HG02840 (cell line): ENCODE measurements around the gene BEND7.
"Not testable (repeated sequence)": the region's sequence is repeated elsewhere in the genome, so short reads cannot be mapped to it uniquely, and the experiment has no call there.

Experiments used
- ATAC-seq: cut with Tn5 transposase; IDR thresholded peaks from one replicate; pipeline ENCODE4 v1.9.1; 2021; ENCODE audit warnings: mild to moderate bottlenecking, moderate library complexity, moderate number of reproducible peaks; ENCODE audit not compliant: unreplicated experiment, low FRiP score

Gene BEND7, protein sequence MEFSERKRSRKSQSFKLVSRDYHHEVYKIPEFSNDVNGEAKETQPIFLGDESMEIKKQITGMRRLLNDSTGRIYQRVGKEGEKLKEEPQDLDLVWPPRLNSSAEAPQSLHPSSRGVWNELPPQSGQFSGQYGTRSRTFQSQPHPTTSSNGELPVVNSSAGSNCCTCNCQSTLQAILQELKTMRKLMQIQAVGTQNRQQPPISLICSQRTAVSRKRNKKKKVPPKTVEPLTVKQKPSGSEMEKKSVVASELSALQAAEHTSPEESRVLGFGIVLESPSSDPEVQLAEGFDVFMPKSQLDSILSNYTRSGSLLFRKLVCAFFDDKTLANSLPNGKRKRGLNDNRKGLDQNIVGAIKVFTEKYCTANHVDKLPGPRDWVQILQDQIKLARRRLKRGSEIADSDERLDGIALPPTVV

DNA sequence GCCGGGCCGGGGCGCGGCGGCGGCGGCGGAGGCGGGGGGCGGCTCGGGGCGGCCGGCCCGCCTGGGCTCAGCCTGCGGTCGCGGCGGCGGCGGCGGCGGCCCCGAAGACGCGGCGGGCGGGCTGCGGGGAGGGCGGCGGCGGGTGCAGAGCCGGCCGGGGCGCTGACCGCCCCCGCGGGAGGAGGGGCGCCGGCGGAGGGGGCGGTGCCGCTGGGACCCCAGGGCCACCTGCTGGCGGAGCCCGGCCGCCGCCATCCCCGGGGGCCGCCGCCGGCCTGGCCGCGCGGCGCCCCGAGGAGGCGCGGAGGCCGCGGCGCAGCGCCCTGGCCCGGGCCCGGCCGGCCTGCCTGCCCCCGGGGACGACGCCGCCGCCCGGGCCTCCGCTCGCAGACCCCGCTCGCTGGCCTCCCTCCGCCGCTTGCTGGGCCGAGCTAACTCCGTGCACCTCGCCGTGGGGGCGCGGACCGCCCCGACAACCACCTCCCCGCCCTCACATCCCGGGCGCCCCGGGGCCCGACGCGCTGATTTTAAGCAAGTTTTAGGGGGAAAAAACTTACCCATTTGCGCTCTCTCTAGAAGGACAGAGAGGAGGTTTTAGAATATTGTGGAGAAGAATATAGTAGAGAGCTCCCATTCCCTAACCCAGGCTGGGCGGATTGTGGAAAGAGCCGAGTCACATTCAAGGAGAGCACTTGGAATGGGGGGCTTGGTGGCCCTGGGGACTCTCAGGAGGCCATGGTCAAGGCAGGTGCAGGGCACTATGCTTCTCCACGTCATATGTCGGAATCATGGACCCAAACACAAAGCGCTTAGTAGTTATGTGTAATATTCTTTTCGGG, at the start of gene BEND7:
TSS of gene BEND7 (minus strand) at position 140 of the 839 bp plus-strand sequence. CDS start 481 bp downstream, outside the sequence.
- no peak for ATAC-seq

DNA sequence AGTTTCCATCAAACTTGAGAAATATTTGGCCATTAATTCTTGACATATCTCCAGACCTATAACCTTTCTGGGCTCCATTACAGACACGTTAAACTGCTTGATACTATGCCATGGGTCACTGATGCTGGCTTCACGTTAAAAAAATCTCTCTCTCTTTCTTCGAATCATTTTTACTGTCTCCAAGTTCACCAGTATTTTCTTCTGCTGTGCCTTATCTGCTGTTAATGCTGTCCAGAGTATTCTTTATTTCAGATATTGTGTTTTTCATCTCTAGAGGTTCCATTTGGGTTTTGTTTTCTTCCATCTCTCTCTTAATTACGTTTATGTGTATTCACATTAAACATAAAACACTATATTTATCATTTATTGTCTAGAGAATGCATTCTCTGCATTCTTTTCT, 45.1 kb upstream of the BEND7 start:
- ATAC-seq, result no peak

DNA sequence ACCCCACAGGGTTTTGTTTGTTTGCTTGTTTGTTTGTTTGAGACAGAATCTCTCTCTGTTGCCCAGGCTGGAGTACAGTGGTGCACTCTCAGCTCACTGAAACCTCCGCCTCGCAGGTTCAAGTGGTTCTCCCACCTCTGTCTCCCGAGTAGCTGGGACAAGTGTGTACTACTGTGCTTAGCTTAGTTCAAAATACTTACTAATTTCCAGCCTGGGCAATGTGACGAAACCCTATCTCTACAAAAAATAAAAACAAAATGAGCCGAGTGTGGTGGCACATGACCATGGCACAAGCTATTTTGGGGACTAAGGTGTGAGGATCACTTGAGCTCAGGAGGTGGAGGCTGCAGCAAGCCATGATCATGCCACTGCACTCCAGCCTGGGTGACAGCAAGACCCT, 42.7 kb upstream of the BEND7 start:
- no peak for ATAC-seq

DNA sequence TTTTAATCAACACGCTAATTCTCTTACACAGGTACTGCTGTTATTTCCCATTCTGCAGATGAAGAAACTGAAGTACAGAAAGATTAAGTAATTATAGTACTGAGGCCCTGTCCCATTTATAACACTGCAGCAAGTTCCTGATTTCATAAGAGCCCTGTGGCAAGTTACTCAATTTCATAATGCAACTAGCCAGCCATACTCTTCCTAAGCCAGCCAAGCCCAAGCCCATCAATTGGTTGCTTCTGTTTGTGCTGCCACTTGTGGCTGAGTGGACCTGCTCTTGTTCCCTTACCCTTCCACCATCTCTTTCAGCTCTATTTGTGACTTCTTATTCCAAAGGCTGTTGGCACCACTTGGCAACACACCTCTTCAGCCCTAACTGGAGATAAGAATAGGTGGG, 38.2 kb upstream of the BEND7 start:
- no peak for ATAC-seq

DNA sequence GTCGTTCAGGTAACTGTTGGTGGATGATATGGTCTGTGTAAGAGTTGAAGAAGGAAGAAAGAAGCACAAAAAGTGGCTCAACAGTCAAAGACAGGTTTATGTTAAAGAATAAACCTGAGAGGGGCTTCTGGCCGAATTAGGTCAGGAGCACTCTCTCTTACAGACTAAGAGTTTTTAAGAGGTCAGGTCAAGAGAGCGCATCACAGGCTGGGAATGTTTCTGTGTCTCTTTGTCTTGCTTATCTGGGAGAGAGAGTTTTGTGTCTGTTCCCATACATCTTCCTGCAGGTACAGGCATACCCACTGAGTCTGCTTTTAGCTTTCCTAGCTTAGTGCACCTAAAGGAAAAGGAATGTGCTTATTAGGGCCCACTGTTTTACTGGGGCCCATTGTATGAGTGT, 35.8 kb upstream of the BEND7 start:
- ATAC-seq, result no peak

DNA sequence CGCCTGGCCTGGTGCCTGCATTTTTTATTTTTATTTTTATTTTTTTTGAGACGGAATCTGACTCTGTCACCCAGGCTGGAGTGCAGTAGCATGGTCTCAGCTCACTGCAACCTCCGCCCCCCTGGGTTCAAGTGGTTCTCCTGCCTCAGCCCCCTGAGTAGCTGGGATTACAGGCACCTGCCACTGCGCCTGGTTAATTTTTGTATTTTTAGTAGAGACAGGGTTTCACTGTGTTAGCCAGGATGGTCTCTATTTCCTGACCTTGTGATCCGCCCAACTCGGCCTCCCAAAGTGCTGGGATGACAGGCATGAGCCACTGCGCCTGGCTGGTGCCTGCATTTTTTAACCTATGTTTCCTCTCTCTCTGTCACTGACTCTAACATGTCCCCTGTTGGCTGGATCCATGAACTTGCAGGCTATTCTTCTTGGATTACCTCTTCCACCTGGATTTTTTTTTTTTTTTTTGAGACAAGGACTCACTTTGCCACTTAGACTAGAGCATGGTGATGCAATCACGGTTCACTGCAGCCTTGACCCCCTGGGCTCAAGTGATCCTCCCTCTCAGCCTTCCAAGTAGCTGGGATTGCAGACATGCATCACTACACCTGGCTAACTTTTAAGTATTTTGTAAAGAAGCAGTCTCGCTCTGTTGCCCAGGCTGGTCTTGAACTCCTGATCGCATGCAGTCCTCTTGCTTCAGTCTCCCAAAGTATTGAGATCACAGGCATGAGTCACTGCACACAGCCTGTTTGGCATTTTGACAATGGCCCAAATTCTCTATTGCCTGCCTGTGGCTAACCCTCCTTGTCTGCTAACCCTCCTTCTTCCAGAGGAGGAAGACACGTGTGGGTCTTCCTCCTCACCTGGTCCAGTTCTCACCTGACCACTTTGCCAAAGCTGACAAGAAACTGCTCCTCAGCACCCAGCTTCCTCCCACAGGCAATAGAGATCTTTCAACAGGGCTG, 34.9 kb upstream of the BEND7 start:
- ATAC-seq, result no peak

DNA sequence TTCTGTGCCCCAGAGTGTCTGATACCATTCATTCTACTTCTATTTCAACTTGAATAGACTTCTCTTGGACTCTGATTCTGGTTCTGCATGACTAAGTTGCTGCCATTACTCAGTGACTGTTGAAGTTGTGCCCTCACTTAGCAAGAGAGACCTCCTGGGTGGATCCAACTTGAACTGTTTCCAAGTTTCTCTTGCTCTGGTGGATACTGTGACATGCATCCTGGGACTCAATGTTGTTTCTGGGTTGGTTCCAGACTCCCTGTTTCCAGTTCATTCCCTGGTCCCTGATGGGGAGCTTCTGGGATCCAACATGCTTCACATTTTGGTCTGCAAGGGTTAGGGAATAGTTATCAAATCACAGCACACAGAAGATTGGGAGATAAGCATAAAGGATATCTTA, 31.8 kb upstream of the BEND7 start:
- no peak for ATAC-seq

DNA sequence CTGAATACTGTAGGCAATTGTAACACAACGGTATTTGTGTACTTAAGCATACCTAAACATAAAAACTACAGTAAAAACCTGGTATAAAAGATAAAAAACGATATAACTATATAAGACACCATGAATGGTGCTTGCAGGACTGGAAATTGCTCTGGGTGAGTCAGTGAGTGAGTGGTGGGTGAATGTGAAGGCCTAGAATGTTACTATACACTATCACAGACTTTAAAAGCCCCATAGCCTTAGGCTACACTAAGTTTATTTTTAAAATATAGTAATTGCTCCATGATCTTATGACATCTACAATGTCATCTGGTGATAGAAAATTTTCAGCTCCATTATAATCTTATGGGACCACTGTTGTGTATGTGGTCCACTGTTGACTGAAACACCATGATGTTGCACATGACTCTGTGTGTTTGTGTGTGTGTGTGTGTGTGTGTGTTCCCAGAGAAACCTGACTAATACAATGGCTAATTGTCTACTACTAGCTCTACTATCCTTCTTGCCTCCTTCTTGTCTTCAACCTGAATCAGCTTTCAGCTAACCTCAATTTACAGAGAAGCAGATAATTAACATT, 30.4 kb upstream of the BEND7 start:
- ATAC-seq, result no peak

DNA sequence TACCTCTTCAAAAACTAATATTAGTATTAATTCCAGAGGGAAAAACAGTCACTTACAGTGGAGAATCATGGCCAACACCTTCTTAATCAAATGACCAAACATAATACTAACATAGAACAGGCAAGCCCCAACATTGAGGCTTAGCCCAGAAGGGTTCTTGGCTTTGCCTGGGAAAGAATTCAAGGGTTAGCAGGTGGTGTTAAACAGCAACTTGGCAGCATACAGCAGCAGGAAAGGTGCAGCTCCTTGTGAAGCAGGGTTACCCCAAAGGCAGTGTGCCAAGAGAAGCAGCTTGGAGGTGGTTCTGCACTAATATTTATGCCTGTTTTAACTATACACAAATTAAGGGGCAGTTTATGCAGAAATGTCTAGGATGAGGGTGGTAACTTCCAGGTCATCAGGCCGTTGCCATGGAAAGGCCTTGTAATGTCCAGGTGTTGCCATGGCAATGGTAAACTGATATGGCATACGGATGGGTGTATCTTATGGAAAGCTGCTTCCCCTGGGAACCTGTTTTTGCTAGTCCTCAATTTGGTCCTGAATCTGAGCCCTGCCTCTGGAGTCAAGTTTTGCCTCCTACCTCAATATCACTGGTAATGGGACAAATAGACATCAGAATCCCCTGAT, 27.2 kb upstream of the BEND7 start:
- no peak for ATAC-seq

DNA sequence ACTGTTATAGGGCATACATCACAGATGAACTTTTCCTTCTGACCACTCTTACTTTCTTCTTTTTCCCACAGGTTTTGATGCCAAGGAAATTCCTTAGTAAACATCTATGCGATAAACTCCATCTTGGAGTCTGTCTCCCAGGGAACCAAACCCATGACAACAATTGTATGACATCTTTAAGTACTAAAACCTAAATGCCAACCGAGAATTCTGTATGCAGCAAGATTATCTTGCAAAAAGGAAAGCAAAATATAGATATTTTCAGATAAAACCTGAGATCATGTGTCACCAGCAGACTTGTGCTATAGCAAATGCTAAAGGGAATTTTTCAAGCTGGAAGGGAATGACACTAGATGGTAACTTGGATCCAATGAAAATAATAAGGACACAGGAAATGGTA, 22.0 kb upstream of the BEND7 start:
- ATAC-seq, result no peak

DNA sequence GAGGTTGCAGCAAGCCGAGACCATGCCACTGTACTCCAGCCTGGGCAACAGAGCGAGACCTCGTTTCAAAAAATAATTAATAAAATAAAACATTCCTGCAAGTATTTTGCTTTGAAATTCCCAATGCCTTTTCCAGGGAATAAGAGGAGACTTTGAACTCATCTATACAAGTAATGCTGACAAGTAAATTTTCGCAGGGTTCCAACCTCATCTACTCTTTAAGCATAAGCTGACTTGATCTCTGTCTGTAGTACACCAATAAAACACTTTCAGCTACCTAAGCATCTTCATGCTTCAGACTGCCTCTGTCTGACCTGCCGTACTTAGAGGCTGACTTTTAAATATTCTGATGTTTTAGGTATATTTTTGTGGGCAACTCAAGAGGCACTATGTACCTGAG, 13.7 kb upstream of the BEND7 start:
- no peak for ATAC-seq

DNA sequence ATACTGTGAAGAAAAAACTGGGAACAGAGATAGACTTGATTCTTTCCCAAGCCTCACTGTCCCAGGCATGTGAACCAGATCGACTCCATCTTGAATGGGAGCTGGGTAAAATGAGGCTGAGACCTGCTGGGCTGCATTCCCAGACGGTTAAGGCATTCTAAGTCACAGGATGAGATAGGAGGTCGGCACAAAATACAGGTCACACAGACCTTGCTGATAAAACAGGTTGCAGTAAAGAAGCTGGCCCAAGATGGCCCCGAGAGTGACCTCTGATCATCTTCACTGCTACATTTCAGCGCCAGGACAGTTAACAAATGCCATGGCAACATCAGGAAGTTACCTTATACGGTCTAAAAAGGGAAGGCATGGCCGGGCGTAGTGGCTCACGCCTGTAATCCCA, 9.2 kb upstream of the BEND7 start:
- not testable (repeated sequence) for ATAC-seq

DNA sequence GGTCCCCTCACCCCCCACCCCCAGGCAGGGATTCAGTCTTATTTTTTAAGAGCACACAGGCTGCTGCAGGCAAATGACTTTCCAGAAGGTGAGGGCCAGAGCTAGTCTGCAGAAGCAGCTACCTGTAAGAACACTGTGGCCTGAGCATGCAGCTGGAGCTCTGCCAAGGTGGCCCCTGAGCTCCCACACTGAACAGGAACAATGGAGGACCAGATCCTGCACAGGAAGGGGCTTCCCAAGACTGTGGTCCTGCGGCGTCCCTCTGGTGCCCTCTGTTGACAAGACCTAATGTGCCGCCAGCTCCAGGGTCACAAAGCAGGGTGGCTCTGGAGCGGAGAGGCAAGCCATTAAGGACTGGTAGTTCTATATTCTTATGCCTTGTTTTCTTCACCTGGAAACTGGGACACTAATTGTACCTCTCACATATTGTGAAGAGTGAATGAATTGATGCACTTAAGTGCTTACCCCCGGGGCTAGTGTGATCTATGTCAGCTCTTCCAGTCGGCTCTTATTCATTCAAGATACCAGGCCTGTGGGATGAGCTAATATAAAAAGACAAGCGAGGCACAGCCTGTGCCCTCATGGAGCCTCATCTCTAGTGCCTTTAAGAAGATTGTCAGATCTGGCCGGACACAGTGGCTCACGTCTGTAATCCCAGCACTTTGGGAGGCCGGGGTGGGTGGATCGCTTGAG, 8.0 kb upstream of the BEND7 start:
- no peak for ATAC-seq

DNA sequence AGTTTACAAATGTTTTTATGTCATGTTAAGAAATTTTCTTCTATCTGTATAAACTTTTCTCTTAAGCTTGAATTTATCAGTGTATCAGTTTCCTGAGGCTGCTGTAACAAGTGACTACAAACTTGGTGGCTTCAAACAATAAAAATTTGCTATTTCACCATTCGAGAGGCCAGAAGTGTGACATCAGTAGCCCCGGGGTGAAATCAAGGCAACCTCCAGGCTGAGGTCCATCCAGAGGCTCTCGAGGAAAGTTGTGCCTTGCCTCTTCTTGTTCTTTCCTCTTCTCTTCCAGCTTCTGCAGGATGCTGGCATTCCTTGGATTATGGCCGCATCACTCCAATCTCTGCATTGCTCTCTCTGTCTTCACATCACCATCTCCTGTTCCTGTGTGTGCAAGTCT, 6.5 kb upstream of the BEND7 start:
- no peak for ATAC-seq

DNA sequence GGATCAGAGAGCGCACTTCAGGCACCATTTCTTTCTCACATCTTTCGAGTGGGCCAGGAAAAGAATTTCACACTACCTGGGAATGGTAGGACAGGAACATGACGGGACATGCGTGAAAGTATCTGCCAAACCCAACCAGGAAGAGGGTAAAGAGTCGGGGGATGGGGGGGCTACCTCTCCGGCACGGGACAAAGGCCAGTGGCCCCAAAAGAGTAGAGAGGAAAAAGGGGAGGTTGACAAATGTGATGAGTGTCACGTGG, 830 bp upstream of the BEND7 start:
- no peak for ATAC-seq

DNA sequence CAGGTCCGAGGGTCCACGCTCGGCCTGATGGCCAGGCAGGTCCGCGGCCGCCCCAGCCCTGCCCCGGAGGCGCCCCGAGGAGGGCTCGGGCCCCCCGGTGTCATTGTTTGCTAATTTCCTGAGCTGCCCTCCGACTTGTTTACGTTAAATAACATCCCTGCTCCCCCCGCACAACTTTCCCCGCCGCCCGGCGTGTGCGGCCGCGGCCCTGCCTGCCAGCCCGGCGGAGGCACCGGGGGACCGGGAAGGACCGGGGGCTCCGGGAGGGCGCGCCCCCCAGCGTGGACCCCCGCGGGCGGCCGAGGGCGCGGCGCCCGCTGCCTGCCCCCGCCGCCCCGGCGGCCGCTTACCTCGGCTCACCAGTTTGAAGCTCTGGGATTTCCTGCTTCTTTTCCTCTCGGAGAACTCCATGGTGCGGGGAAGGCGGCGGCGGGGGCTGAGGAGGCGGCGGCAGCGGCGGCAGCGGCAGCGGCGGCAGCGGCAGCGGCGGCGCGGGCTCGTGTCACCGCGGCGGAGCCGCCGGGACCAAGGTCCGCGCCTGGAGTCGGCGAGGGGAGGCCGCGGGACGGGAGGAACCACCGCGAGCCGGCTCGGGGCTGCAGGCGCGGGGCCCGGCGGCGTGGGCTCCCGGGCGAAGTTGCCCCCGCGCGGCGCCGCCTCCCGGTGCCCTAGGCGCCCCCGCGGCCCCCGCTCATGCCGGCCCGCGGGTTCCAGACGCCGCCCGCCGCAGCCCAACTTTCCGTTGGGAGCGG, 515 bp downstream of the BEND7 start:
- ATAC-seq, result no peak

DNA sequence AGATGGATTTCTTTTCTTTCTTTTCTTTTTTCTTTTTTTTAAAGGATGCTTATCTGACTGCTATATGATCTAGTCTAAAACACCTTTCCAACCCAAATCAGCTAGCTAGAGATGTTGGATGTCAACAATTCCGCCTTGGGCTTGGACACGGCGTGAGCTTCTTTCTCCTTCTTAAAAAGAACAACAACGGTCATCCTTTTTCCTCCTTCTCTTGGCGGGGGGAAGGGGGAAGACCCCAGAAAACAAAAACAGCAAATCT, 1.0 kb downstream of the BEND7 start:
- no peak for ATAC-seq

DNA sequence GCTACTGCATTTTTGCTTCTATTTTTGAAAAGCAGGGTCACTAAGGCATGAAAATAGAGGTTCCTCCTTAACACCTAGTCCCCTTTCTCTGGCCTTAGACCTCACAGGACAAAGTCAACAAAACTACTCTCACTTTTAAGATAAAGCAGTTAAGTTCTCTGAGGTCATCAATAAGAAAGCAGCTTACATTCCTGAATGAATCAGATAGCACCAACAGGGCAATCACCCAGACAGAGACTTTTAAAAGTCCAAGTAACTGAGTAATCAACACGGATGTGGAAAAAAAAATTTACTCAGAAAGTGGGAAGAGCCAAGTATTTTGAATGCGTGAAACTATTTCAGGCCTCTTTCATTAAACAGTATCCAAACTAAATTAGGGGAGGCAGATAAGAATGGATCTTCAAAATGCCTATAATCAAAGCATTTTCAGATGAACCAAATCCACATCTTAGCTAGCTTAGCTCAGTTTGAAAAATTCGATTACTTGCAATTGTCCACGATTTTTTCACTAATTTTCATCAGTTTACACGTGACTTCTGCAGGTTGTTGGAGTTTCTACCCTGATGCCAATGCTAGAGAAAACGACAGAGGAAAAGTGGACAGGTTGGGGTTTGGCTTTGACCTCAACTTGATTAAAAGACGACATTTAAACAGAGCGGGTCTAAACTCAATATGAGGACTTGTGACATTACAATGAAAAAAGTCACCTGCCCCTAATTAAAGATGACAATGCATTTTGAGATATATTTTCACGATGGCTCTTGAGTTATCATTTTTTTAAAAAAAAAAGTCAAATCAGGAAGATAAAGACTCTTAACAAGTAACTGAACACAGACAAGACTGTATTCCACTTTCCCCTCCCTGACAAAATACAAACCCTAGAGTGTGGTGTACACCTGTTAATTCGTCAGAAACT, 1.6 kb downstream of the BEND7 start:
- ATAC-seq, result no peak
